PC-3 (cell line): ENCODE data around the gene TRAK1. TPM values are rescaled to one million over a fixed set of nuclear protein-coding genes. Genes with fewer than 3 reads are reported as not detected.
A peak's percentile ranks its signal among the peaks of the same experiment; 100 is the strongest.

Source experiments
- ATAC-seq: fragments of 200-7000 bp; cut with Tn5 transposase; 2 replicates; pipeline ENCODE4 v1.9.1; 2020; ENCODE audit warnings: mild to moderate bottlenecking, moderate library complexity
- BruUV-seq: library from RNA; stranded (reverse); fragments of 400-500 nt; replicated peaks from 2 replicates; lab custom pipeline; 2021; lab: Mats Ljungman, UMichigan
- CTCF ChIA-PET: fragments of 300-600 bp; sonication (Branson Sonifier 250); formaldehyde crosslinking; loops from one replicate; lab custom pipeline; 2022; ENCODE audit warnings: antibody characterized with exemption; lab: Charles Lee
- POLR2A ChIA-PET: fragments of 300-600 bp; sonication (Branson Sonifier 250); formaldehyde crosslinking; loops from one replicate; lab custom pipeline; 2022; ENCODE audit warnings: antibody characterized with exemption; ENCODE audit not compliant: unreplicated experiment; lab: Charles Lee
- DNase-seq: peaks from one replicate; pipeline ENCODE4 v3.0.0-alpha.2; 2015
- H2AFZ ChIP-seq: fragments of 300-600 bp; sonication (generic); 2 replicates; pipeline ENCODE4 v1.6.0; 2016; ENCODE audit warnings: antibody characterized with exemption, low read length
- H3F3A ChIP-seq: fragments of 300-600 bp; sonication (generic); one replicate; pipeline ENCODE4 v1.6.0; 2017; ENCODE audit warnings: antibody characterized with exemption, low read length, control low read depth, mild to moderate bottlenecking; ENCODE audit not compliant: unreplicated experiment
- H3K27ac ChIP-seq: fragments of 300-600 bp; sonication (generic); 2 replicates; pipeline ENCODE4 v1.5.1; 2016; ENCODE audit warnings: mild to moderate bottlenecking, low read length
- H3K27me3 ChIP-seq: fragments of 300-600 bp; sonication (generic); 2 replicates; pipeline ENCODE4 v1.6.1; 2016; ENCODE audit warnings: low read length, mixed read lengths
- H3K36me3 ChIP-seq: fragments of 300-600 bp; sonication (generic); 2 replicates; pipeline ENCODE4 v1.6.1; 2016; ENCODE audit warnings: low read depth, mixed run types, low read length, mixed read lengths
- H3K4me1 ChIP-seq: fragments of 300-600 bp; sonication (generic); 2 replicates; pipeline ENCODE4 v1.5.1; 2016; ENCODE audit warnings: low read length; ENCODE audit not compliant: insufficient read depth
- H3K4me2 ChIP-seq: fragments of 300-600 bp; sonication (generic); 2 replicates; pipeline ENCODE4 v1.6.0; 2016; ENCODE audit warnings: low read length
- H3K4me3 ChIP-seq: fragments of 300-600 bp; sonication (generic); 2 replicates; pipeline ENCODE4 v1.5.1; 2016; ENCODE audit warnings: mild to moderate bottlenecking, low read length, mixed read lengths
- H3K79me2 ChIP-seq: fragments of 300-600 bp; sonication (generic); 2 replicates; pipeline ENCODE4 v1.6.1; 2017; ENCODE audit warnings: low read length, mixed read lengths
- H3K9ac ChIP-seq: fragments of 300-600 bp; sonication (generic); 2 replicates; pipeline ENCODE4 v1.6.0; 2016; ENCODE audit warnings: mild to moderate bottlenecking, low read length
- H3K9me2 ChIP-seq: fragments of 300-600 bp; sonication (generic); replicated peaks from 2 replicates; pipeline ENCODE4 v1.6.1; 2016; ENCODE audit warnings: mixed run types, low read length, mixed read lengths
- H3K9me3 ChIP-seq: fragments of 300-600 bp; sonication (generic); 2 replicates; pipeline ENCODE4 v1.6.1; 2016; ENCODE audit warnings: low read length, mixed read lengths
- H4K20me1 ChIP-seq: fragments of 300-600 bp; sonication (generic); 2 replicates; pipeline ENCODE4 v1.6.1; 2016; ENCODE audit warnings: low read length, mixed read lengths
- CTCF ChIP-seq: fragments of 300-600 bp; sonication (generic); conservative IDR thresholded peaks from 2 replicates; pipeline ENCODE4 v1.5.1; 2017; ENCODE audit warnings: antibody characterized with exemption, low read depth, mild to moderate bottlenecking, low read length
- EZH2 ChIP-seq: fragments of 300-600 bp; sonication (generic); IDR thresholded peaks from one replicate; pipeline ENCODE4 v1.6.1; 2017; ENCODE audit warnings: antibody characterized with exemption, mild to moderate bottlenecking, low read length; ENCODE audit not compliant: unreplicated experiment
- EZH2phosphoT487 ChIP-seq: fragments of 300-600 bp; sonication (generic); IDR thresholded peaks from 2 replicates; pipeline ENCODE4 v1.6.1; 2018; ENCODE audit warnings: mild to moderate bottlenecking, antibody characterized with exemption, low read length, borderline replicate concordance
- intact Hi-C: fragments of 100-400 bp; cut with micrococcal nuclease; formaldehyde crosslinking; loops from 2 replicates; pipeline ENCODE4 v1.9.0; 2023
- total RNA-seq: library from RNA; depleted of rRNA; stranded (reverse); fragments of >200 nt; gene quantifications from 2 replicates; pipeline ENCODE4 v1.2.3, GENCODE V29; 2014

The TRAK1 gene
- total RNA-seq, 1 experiment from 2014 or later: 23.4 TPM

DNA sequence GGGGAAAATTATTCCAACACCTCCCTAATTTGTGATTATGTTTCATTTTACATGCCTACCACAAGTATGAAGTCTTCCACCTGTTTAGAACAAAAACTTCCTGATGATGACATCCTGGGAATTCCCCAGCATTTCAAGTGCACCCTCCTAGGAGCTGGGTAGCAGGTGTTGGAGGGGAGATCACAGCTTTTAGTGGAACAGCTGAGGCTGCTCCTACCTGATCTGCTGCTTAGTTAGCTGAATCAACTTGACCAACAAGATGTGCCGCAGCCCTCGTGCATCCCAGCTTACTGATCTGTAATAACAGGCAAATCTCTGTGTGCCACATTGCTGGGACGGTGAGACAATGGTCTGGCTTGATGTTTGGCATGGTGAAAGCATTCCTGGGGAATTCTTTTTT, 29.7 kb downstream of the TRAK1 start:
- no peaks in the 10 kb centered on the region for H3K9me3 ChIP-seq
- no peak for ATAC-seq
- H3K4me3 ChIP-seq: no peak overlapping the region
- no peaks in the 10 kb centered on the region for H4K20me1 ChIP-seq
- no peaks in the 10 kb centered on the region for H3F3A ChIP-seq
- H3K9me2 ChIP-seq: no peaks in the 10 kb centered on the region
- peaks cover 33% of the 10 kb centered on the region for H3K4me1 ChIP-seq
- no peaks in the 10 kb centered on the region for H3K36me3 ChIP-seq
- no TSS peak for BruUV-seq
- H3K4me2 ChIP-seq: no peak overlapping the region
- peak; percentile 17 for DNase-seq
- TF ChIP-seq CTCF (no peak), EZH2 (no peak), EZH2phosphoT487 (no peak)
- ChIA-PET CTCF (interaction anchor here (0.7 to 3.0 kb wide), 2 partner anchors 9 to 70 kb away, joined by 3 to 24 read pairs; no protein-coding TSS in a partner anchor), POLR2A (interaction anchor here (0.6 kb wide), 1 partner anchor 9 kb away, joined by 3 read pairs; no protein-coding TSS in a partner anchor)
- H3K9ac ChIP-seq: no peak overlapping the region
- H3K27ac ChIP-seq: no peak overlapping the region
- H3K27me3 ChIP-seq: no peaks in the 10 kb centered on the region
- intact Hi-C loops: no loop called here
- peaks cover 4% of the 10 kb centered on the region; the same call in 1 of the 2 replicates for H3K79me2 ChIP-seq
- H2AFZ ChIP-seq: no peak overlapping the region

- Histone ChIP-seq H3K79me2 (peaks cover 4% of the 10 kb centered on the region; the same call in 1 of the 2 replicates), H3K9me2 (no peaks in the 10 kb centered on the region), H2AFZ (no peak overlapping the region), H3F3A (no peaks in the 10 kb centered on the region), H3K36me3 (peaks cover 1% of the 10 kb centered on the region; the same call in 1 of the 2 replicates), H3K4me1 (peaks cover 31% of the 10 kb centered on the region), H3K27me3 (no peaks in the 10 kb centered on the region), H3K9ac (no peak overlapping the region), H3K27ac (peak overlapping the region; percentile 42), H3K4me3 (no peak overlapping the region), H3K9me3 (no peaks in the 10 kb centered on the region), H3K4me2 (0 out of 2 replicates have a peak overlapping the region, but pooled peaks have one; percentile 5), H4K20me1 (no peaks in the 10 kb centered on the region)
- ATAC-seq: no peak
- ChIA-PET POLR2A (no interaction called here), CTCF (no interaction called here)
- no TSS peak for BruUV-seq
- no peak for TF ChIP-seq CTCF
- TF ChIP-seq EZH2: no peak
- TF ChIP-seq EZH2phosphoT487: no peak
- no peak for DNase-seq
- intact Hi-C loops: no loop called here
These were observed 31.3 kb downstream of the TRAK1 start for GRCh38 chr3:42122261-42123011.
